Measurements from ENCODE around the gene SUPT3H. TPM values are rescaled to one million over a fixed set of nuclear protein-coding genes. Genes with fewer than 3 reads are reported as not detected.

The SUPT3H gene
- total and polyA plus RNA-seq, 9 donors, result 10.3 to 23.1 (median 16.2) TPM

GRCh38 chr6:44855562-44856411, 521.9 kb downstream of the SUPT3H start:
- Histone ChIP-seq H3K36me3 (no peaks in the 10 kb centered on the region), H3K4me1 (ENCODE audit: insufficient read depth) (peaks cover 2% of the 10 kb centered on the region), H3K27me3 (no peaks in the 10 kb centered on the region), H3K27ac (no peak overlapping the region), H3K9me3 (no peaks in the 10 kb centered on the region), H3K4me3 (no peak overlapping the region)
- no peak for TF ChIP-seq POLR2A (IDR thresholded peaks at IDR 0.05)
- no peak for TF ChIP-seq CTCF (IDR thresholded peaks at IDR 0.05)
- no peak for TF ChIP-seq EP300 (IDR thresholded peaks at IDR 0.05)
- WGBS, 3 donors, result 38 to 51% (median 43%) methylated on average over 7 of the region's 7 CpGs
- intact Hi-C loops (cut with DNase I), result no loop called here
- DNase-seq, result no peak

- TF ChIP-seq CTCF (IDR thresholded peaks at IDR 0.05) (no peak), POLR2A (IDR thresholded peaks at IDR 0.05) (no peak), EP300 (IDR thresholded peaks at IDR 0.05) (no peak)
- no peaks in the 10 kb centered on the region for H3K9me3 ChIP-seq
- H3K36me3 ChIP-seq, result no peaks in the 10 kb centered on the region
- intact Hi-C loops (cut with DNase I), result no loop called here
- no peaks in the 10 kb centered on the region for H3K27me3 ChIP-seq
- WGBS, 3 donors, result 42 to 58% (median 45%) methylated on average over 2 of the region's 2 CpGs
- no peak for DNase-seq
- peaks cover 2% of the 10 kb centered on the region for H3K4me1 ChIP-seq (ENCODE audit: insufficient read depth)
- no peak overlapping the region for H3K27ac ChIP-seq
- H3K4me3 ChIP-seq, result no peak overlapping the region
Observed at GRCh38 chr6:44854712-44855443, 522.9 kb downstream of the SUPT3H start.

GRCh38 chr6:44851176-44851575, 526.6 kb downstream of the SUPT3H start:
- Histone ChIP-seq H3K27ac (no peak overlapping the region), H3K4me1 (ENCODE audit: insufficient read depth) (peaks cover 2% of the 10 kb centered on the region), H3K9me3 (no peaks in the 10 kb centered on the region), H3K36me3 (no peaks in the 10 kb centered on the region), H3K27me3 (no peaks in the 10 kb centered on the region), H3K4me3 (no peak overlapping the region)
- TF ChIP-seq EP300 (IDR thresholded peaks at IDR 0.05), result no peak
- no peak for TF ChIP-seq POLR2A (IDR thresholded peaks at IDR 0.05)
- TF ChIP-seq CTCF (IDR thresholded peaks at IDR 0.05), result no peak
- 81 to 93% (median 93%) methylated on average over 1 of the region's 1 CpG for WGBS, 3 donors
- no peak for DNase-seq
- intact Hi-C loops (cut with DNase I), result no loop called here

GRCh38 chr6:44850312-44850711, 527.4 kb downstream of the SUPT3H start:
- Histone ChIP-seq H3K27ac (no peak overlapping the region), H3K4me1 (ENCODE audit: insufficient read depth) (no peaks in the 10 kb centered on the region), H3K9me3 (no peaks in the 10 kb centered on the region), H3K4me3 (no peak overlapping the region), H3K36me3 (no peaks in the 10 kb centered on the region), H3K27me3 (no peaks in the 10 kb centered on the region)
- intact Hi-C loops (cut with DNase I), result no loop called here
- no peak for DNase-seq
- TF ChIP-seq EP300 (IDR thresholded peaks at IDR 0.05) (no peak), CTCF (IDR thresholded peaks at IDR 0.05) (no peak), POLR2A (IDR thresholded peaks at IDR 0.05) (no peak)

Data from ovary (tissue), 9 donors.